ENCODE measurements around the gene FCRLA.

DNA sequence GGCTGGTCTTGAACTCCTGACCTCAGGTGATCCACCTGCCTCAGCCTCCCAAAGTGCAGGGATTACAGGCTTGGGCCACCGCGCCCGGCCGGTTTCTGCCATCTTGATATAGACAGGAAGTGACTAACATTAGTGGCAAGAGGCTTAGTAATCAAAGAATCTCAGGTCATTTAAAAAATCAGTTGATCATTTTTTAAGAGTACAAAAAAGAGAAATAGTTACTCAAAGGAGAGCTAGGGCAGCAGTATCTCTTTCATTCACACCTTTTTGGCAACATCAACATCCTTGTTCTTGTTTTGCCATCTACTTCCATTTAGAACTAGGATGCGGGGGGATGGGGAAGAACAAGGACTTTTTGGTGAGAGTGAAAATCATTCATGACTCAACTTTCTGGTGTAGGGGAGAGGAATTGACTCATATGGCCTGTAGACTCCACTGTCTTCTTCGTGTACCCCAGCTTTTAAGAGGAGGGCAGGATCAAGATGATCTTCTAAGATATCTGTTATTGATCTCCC is 23.1 kb downstream of the FCRLA start:
- TF ChIP-seq POLR2AphosphoS5 (IDR thresholded peaks at IDR 0.05; ENCODE audit: borderline replicate concordance, low read depth, low read length) (no peak), FOXP2 (optimal IDR thresholded peaks at IDR 0.05; ENCODE audit: control extremely low read depth, extremely low read length, insufficient read depth) (no peak), EZH2 (IDR thresholded peaks at IDR 0.05) (no peak)

All from SK-N-MC (cell line).